Stimulated activated CD8-positive, alpha-beta memory T cell treated with anti-CD3 and anti-CD28 coated beads, Interleukin-12 subunit alpha, Interleukin-12 subunit beta, amount 100 ng/mL, for 1 hour (primary cell): ENCODE data around the gene OPN1LW.
"Not testable (repeated sequence)": the region's sequence is repeated elsewhere in the genome, so short reads cannot be mapped to it uniquely, and the experiment has no call there.

ENCODE experiments used
- DNase-seq: peaks from one replicate; pipeline ENCODE4 v3.0.0-alpha.2; 2020; ENCODE audit warnings: low read depth

OPN1LW gene

DNA sequence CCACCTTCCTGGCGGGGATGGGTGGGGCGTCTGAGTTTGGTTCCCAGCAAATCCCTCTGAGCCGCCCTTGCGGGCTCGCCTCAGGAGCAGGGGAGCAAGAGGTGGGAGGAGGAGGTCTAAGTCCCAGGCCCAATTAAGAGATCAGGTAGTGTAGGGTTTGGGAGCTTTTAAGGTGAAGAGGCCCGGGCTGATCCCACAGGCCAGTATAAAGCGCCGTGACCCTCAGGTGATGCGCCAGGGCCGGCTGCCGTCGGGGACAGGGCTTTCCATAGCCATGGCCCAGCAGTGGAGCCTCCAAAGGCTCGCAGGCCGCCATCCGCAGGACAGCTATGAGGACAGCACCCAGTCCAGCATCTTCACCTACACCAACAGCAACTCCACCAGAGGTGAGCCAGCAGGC is at the start of gene OPN1LW:
Gene OPN1LW, plus strand, starts transcription at position 234 of the 400 bp plus-strand sequence. Its CDS starts 41 bp downstream, at position 275.
- not testable (repeated sequence) for DNase-seq

DNA sequence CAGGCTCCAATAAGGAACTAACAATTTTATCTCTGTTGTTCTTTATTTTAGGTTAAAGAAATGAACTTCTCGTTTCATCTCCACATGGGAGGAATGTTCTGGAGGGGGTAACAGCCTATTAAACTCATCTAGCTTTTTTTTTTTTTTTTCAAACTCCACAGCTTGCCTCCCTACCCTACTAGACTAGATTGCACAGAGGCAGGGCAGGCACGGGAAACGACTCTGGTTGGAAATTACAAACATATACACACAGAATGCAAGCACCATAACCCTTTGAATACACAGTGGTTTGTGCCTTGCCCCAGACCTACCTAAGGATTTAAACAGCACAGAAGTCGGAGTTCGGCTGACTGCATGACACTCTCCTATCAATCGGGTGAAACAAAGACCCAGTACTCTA is 49.2 kb upstream of the OPN1LW start:
- DNase-seq, result no peak

DNA sequence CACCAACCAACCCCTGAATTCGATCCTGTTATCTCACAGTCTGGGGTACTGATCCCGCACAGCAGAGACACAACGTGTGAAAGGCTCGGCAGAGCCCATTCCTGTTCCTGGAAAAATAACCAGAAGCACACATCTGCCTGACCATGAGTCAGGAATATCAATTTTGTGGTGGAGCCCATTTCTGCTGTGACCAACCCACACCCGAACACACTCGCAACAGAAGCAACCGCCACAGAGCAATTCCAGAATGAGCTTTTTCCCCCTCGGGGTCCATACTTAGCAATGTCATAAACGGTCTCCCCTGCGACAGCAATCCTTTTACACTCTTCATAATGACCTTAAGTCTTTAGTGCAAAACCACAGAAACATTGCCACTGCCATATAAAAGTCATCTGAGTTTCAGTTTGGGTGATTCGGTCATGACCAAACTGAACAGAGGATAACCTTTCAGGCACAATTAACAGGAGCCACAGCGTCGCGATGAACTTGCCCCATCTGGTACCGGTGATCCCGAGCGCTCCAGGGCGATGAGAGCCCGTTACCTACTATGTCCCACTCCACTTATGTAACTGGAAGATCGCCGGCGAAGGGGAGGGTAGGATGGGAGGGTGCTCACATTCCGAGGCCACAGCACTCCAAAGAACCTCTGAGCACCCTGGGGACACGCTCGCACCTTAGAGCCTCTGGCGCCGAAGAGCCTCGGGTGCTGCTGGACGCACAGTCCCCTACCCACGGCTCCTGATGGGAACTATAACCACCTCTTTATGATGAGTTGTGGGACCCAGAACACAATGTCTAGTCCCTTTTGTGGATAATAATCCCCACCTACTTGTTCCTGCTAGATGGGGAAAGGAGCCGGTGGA is 47.7 kb upstream of the OPN1LW start:
- no peak for DNase-seq

DNA sequence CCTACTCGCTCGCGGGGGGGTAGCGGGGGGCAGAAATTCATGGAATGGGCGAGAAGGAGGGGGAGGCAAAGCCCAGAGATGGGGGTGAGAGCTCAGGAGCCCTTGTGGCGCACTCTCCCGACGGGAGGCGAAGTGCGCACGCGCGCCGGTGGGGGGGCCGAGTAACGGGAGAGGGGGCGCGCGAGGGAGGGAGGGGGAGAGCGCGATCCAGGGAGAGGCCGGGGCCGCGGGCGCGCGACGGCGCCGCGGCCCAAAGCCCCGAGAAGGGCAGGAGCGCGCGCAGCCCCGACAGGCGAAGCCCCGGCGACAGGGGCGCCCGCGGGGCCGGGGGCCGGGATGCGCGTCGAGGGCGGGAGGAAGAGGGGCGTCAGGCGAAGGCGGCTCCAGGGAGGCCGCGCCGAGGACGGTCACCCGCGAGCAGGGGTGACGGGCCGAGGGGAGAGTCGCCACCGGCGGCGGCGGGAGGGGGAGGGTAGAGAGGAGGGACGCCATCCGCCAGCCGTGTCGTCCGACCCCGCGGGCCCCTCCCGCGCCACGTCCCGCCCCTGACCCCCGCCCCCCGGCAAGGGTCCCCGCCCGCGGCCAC is 46.9 kb upstream of the OPN1LW start:
- DNase-seq, result peak; percentile 52

DNA sequence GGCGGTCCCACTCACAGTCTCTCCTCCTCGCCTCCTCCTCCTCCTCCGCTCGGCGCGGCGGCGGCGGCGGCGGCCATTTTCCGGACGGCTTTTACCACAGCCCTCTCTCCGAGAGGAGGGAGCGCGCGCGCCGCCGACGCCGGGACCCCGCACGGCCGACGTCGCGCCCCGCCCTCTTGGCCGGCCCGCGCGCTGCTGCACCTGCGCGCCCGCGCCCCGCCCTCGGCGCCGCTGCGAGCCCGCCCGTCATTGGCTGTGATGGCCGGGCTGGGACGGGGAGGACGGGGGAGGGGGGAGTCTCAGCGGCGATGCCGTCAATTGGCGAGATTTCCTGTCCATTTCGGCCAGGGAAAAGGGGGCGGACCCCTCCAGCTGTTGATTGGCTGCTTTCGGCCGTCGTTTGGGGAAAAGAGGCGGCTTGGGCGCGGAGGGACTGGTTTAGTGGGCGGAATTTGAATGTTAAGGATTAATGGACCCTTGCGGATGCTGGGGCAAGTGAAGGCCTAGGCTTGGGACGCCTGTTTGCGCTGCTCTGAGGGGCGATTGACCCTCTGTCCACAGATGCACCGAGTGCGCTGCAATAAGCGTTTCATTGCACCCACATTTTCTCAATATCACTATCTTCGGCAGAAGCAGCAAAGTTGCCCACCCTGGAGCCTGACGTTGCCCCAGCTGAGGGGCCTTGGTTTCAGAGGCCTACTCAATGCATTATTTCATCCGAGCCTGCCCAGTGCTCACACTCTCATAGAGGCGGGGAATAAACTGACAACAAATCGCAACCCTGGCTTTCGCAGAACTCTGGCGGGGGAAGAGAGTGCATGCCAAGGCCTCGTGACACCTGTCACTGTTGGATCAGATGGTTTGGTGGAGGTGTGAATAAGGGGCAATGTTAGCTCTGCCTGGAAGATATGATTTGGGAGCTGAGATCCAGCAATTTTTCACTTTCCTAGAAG is 46.2 kb upstream of the OPN1LW start, which contains the start of gene MECP2:
Gene MECP2, minus strand, starts transcription at position 129 of the 953 bp plus-strand sequence.
- DNase-seq, result peak; percentile 67

DNA sequence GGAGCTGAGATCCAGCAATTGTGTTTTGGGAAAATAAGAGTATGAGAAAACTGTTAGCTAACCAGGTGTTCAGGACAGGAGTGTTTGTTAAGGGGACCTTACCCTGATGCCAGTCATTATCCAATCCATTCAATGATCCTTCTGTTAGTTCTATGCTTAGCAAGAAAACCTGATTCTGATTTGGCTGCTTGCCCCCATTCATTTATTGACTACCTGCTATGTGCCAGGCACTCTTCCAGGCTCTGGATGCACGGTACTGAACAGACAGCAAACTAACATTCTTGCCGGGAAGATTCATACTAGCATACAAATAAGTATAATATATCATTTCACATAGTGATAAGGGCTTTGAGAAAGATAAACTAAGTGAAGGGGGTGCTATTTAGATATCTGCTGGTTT is 45.5 kb upstream of the OPN1LW start:
- no peak for DNase-seq

DNA sequence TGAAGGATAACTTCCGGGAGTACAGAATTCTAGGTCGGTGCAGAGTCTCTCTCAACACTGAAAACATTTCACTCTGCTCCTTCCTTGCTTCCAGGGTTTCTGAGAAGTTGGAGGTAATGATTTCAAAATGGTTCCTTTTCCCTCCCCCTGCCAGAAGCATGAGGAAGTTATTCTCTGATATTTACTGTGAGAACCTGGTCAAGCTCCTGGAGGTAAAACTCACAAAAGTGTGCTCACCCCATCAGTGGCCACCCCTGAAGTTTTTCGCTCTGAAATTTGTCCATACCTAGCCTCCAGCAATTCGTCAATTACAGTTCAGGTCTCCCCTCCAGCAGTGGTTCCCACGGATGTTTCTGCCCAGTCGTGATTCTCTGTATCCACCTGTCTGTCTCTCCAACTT is 30.3 kb upstream of the OPN1LW start:
- no peak for DNase-seq

DNA sequence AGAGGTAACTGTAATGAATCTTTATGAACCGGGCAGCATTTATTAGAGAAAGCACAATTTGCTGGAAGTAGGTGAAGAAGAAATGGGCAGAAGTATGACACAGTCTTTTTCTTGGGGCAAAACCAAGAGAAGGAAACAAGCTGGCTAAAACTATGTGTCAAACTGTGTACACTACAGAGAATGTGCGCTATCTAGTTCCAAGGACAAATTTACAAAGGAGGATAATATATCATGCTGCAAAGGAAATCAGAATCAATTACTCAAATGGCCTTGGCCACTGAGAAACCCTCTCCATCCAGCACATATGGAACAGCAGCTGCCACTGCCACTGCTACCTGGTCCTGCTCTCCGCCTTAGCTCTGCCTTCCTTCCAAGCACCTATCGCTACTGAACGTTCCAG is 29.4 kb upstream of the OPN1LW start:
- no peak for DNase-seq

DNA sequence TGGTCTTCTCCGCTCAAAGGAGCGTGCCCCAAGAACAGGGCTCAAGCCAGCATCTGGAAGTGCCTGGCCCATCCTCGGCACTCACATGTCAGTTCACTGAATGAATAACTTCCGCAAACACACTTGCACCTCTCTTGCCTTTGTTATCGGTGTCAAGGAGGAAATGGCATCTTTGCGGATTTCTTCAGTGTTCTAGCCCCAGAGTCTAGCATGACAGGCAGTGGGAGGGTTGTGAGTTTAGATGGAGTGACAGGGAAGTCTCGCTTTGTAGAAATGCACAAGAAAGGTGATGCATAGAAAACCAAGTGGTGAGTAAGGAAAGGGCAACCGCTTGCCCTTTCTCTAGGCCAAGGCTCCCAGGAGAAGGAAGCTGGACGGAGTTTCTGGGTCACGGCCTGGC is 29.0 kb upstream of the OPN1LW start:
- DNase-seq, result no peak

DNA sequence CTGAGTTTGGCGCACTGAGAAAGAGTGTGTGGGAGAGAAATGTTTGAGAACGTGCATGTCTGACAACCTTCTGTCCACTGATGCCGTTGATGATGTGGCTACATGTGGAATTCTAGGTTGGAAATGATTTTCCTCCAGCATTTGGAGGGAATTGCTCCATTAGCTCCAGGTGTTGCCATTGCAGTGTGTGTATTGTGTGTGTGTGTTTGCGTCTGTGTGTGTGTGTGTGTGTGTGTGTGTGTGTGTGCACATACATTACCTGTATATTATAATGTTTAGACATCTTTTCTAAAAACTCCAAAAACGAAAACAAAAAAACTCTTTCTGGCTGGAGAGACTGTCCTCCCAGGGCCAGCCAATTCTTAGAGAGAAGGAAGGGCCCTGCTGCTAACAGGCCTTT is 28.3 kb upstream of the OPN1LW start:
- DNase-seq, result no peak

DNA sequence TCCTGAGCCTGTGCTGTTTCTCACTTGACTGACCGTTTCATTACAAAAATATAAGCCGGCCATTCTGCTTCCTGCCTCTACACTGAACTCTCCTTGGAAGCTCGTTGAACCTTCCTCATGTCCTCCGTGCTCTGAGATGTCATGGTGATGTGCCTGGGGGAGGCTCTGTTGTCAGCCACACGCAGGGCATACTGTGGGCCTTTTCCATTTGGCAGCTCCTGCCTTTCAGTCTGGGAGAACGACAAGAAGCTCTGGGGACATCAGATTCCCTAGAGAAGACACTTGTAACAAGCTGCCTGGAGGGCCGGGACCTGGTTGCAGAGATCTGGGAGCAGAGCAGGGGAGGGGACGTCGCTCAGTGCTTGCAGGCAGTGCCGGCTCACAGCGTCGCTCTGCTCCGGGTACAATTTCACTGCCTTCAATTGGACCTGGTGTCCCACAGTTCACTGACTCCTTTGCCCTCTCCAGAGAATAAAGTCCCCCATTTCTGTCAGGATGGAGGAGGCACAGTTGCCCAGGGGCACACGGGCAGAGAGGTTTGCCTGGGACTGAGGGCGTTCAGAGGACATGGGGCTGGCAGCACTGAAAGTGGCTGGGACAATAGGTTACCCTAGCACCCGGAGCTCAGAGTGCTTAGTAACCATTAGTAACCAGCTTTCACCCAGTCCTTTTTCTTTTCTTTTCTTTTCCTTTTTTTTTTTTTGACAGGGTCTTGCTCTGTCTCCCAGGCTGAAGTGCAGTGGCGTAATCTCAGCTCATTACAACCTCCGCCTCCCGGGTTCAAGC is 27.4 kb upstream of the OPN1LW start:
- no peak for DNase-seq

DNA sequence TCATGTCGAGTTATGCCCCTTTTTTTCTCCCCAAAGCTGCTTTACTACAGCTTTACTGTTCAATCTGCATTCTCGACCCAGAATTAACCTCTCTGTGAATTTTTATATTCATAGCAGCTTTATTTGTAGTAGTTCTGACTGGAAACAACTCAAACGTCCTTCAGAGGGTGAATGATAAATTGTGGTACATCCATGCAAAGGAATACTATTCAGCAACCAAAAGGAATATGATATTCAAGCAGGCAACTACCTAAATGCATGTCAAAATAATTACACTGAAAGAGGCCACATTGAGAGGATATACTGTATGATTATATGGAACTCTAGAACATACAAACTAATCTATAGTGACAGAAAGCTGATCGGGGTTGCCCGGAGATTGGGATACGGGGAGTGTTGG is 26.5 kb upstream of the OPN1LW start:
- no peak for DNase-seq

DNA sequence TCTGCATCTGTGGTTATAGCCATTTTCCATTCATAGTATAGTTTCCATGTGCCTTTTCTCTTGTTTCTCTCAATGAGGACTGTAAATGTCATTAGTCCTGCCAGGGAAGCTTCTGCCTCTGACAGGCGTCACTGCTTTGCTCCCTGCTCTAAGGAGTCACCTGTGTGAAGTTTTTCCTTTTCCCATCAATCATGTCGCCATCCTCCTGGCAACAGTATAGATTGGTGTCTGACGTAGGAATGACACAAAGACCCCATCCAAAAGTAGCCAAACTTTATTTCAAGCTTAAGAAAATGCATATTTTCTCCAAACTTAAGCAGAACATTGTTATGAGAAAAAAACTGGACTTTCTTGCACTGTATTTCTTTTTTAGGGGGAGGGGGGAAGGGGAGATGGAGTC is 23.5 kb upstream of the OPN1LW start:
- no peak for DNase-seq

DNA sequence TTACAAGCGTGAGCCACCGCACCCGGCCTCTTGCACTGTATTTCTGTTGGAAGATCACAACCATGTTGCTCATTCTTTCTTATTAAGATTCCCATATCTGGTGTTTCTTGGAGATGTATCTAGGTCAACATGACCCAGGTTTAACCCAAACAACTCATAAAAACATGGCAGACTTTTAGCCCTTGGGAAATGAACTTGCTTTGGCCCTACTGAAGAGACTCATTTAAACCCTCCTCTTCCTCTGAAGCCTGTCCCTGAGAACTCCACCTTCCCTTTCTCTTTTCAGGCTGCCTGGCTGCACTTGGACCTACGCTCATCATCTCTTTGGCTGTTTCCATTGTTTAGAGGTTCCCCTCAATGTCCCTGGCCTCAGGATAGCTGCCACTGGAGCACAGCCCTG is 22.8 kb upstream of the OPN1LW start:
- DNase-seq, result no peak

DNA sequence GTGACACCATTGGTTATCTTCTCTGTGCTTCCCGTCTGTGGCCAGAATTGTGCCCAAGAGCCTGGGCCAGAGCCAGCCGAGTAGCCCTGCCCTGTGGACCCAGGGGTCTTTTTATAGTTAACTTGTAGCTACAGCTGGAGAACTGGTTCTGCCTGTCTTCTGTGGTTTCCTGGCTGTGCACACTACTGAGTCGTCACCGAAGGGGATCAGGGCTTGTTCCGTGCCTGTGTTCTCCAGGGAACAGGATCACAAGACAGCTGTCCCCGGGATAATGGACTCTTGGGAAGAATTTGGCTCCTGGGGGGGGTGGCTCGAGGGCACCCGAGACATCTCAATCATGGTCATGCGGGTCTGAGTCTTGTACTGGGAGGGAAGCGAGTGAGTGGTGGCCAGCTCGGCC is 22.1 kb upstream of the OPN1LW start:
- DNase-seq, result no peak

DNA sequence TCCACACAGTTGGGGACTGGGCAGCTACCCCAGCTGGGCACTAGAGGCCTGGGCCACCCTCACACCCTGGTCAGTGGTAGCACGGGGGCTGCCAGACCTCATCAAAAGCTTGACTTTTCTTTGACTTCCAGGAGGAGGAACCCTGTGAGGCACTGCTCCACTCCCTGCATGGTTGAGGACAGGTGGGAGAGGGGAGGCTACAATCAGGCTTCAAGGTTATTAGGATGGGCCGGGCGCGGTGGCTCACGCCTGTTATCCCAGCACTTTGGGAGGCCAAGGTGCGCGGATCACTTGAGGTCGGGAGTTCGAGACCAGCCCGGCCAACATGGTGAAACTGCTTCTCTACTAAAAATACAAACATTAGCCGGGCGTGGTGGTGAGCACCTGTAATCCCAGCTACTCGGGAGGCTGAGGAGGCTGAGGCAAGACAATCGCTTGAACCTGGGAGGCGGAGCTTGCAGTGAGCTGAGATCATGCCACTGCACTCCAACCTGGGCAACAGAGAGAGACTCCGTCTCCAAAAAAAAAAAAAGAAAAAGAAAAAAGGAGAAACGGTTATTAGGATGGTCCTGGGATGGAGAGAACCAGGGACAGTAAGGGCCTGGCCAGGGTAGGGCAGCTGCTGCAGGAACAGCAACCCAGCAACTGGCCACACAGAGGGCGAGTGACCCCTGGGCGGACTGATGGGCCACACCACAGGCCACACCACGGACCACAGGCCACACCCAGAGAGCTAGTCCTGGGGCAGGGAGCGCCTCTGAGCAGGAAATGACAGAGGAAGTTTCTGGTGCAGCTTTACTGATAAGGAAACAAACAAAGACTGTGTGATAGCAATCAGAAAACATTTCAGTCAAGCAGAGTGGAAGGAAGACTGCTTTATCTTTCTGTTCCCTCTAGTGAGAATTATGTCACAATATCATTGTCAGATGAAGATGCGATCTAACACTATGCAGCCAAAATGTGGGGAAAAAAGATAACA is 20.5 kb upstream of the OPN1LW start:
- no peak for DNase-seq

DNA sequence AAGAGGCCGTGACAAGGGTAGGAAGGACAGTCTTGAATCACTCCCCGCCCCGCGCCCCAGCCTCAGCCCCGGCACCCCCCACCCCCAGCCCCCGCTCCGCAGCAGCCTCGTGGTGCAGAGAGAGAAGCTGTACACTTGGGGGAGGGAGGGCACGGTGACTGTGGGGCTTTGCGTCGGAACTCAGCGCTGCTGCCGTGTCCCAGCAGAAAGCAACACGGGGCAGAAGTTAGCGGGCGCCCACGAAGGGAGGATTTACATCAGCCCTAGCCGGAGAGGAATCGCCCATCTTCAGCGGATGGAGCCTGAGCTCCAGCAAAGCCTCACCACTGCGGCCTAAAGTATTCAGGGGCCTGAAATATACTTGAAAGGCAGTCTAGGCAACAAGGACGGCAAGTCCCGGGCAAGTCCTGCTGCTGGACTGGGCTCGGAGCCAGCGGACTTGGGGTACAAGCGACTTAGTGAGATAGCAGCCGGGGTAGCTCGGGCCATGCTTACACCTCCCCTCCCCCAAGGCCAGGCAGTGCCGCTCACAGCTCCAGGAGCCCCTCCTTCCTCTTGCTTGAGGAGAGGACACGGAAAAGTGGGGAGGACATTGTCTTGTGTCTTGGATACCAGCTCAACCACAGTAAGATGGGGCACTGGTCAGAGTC is 18.5 kb upstream of the OPN1LW start:
- no peak for DNase-seq

DNA sequence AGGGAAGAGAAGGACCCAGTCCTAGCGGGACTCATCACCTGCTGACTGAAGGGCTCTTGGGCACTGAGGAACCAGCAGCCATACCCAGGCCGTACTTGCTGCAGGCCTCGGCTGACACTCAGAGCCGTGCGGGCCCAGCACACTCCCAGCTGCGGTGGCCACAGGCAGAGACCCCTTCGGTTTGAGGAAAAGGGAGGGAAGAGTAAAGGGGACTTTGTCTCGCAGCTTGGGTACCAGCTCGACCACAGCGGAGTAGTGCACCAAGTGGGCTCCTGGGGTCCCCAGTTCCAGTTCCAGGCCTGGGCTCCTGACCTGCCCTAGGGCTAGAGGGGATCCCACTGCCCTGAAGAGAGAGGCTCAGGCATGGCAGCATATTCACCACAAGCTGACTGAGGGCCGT is 17.9 kb upstream of the OPN1LW start:
- DNase-seq, result no peak

DNA sequence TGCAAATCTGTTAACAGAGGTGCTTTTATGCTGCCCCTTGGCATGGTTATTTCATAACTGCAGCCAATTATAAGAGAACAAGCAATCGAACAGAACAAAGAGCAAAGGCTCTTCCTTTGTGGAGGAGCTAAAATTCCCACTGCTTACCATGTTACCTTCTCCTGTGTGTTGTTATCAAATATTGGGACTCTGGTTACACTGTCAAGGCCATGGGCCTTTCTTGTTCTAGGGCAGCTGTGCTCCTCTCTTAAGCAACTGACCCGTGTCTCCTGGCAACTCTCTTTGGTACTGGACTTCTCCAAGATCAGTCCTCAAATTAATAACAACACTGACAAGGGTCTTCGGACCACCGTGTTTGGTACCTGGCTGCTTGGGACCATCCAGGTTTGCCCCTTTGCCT is 12.1 kb upstream of the OPN1LW start:
- DNase-seq, result no peak

DNA sequence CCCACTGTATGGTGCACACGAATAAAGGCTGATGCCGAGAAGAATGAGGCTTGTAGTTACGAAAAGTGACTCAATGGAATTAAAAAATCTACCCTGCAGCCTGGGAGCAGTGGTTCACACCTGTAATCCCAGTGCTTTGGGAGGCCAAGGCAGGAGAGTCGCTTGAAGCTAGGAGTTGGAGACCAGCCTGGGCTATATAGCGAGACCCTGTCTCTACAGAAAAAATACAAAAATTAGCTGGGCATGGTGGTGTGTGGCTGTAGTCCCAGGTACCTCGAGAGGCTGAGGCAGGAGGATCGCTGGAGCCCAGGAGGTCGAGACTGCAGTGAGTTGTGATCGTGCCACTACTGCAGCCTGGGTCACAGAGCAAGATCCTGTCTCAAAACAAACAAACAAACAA is 11.7 kb upstream of the OPN1LW start:
- DNase-seq, result no peak
